Ascending aorta (tissue), 2 donors: ENCODE results near the gene DDX21. TPM values are rescaled to one million over a fixed set of nuclear protein-coding genes. Genes with fewer than 3 reads are reported as not detected.
"Not testable (repeated sequence)": the region's sequence is repeated elsewhere in the genome, so short reads cannot be mapped to it uniquely, and the experiment has no call there.

Source experiments
- DNase-seq, 2 donors: peaks; one replicate each; pipeline ENCODE4 v3.0.0-alpha.2; 2019; ENCODE audit warnings: low spot score in 2 of 2
- H3K27ac ChIP-seq, 2 donors: fragments of 200-600 bp; sonication (generic); one replicate each; pipeline ENCODE4 v1.5.1; 2016 to 2017; ENCODE audit warnings: mild to moderate bottlenecking in 1 of 2
- H3K27me3 ChIP-seq: fragments of 200-600 bp; sonication (generic); one replicate; pipeline ENCODE4 v1.5.1; 2017
- H3K36me3 ChIP-seq, 2 donors: fragments of 200-600 bp; sonication (generic); one replicate each; pipeline ENCODE4 v1.5.1; 2016
- H3K4me1 ChIP-seq, 2 donors: fragments of 200-600 bp; sonication (generic); one replicate each; pipeline ENCODE4 v1.5.1; 2016 to 2017; ENCODE audit warnings: mild to moderate bottlenecking in 1 of 2
- H3K4me3 ChIP-seq, 2 donors: fragments of 200-600 bp; sonication (generic); one replicate each; pipeline ENCODE4 v1.5.1; 2016 to 2017; ENCODE audit warnings: mild to moderate bottlenecking in 1 of 2
- H3K9me3 ChIP-seq, 2 donors: fragments of 200-600 bp; sonication (generic); one replicate each; pipeline ENCODE4 v1.5.1; 2016
- CTCF ChIP-seq, 3 experiments: fragments of 200-600 bp in 2 of 3; fragments of 450-650 bp in 1 of 3; sonication (generic) in 2 of 3; IDR thresholded peaks; one replicate each; pipeline ENCODE4 v1.5.1; 2016 to 2019; ENCODE audit warnings: antibody characterized with exemption in 3 of 3, mild to moderate bottlenecking in 1 of 3, moderate library complexity in 1 of 3
- intact Hi-C: fragments of 100-400 bp; cut with DNase I; formaldehyde crosslinking; loops from one replicate; pipeline ENCODE4 v1.15.1; 2023
- total RNA-seq: library from RNA; depleted of rRNA; stranded (reverse); fragments of >200 nt; gene quantifications from one replicate; pipeline ENCODE4 v1.1.0, GENCODE V29; 2016

Gene DDX21
- total RNA-seq, 1 donor from 2014 or later = 26.5 TPM

- H3K27ac ChIP-seq = peak overlapping the region in 1 of 2 donors; percentile 12
- intact Hi-C loops = no loop called here
- TF ChIP-seq CTCF (IDR thresholded peaks at IDR 0.05) = no peak
- no peaks in the 10 kb centered on the region for H3K27me3 ChIP-seq
- H3K9me3 ChIP-seq = no peaks in the 10 kb centered on the region
- no peak overlapping the region for H3K4me3 ChIP-seq
- peaks cover 0 to 4% of the 10 kb centered on the region in 2 donors for H3K4me1 ChIP-seq
- peaks cover 23 to 68% of the 10 kb centered on the region in 2 donors for H3K36me3 ChIP-seq
- DNase-seq = no peak
Measured at GRCh38 chr10:69009360-69009759, 53.4 kb downstream of the DDX21 start.

DNA sequence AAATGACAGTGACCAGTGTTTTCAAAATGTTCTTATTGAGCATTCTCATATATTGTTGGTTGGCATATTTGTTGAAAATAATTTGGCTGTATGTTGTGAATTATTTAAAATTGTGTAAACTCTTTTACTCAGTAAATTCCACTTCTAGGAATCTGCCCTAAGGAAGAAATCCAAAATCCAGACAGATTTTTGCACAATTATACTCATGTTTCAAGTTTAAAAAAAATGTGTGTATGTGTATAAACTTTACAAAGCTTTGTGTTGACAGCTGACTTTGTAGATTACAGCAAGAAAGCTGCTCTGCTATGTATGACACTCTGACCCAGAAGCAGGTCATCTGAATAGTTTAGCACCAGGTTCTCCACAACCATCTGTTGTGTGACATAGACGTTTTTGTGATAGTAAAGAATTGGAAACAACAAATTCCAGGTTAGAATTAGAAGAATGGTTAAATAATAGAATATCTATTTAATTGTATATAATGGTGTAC is 54.2 kb downstream of the DDX21 start:
- H3K36me3 ChIP-seq = peaks cover 28 to 75% of the 10 kb centered on the region in 2 donors
- H3K9me3 ChIP-seq = no peaks in the 10 kb centered on the region
- no peaks in the 10 kb centered on the region for H3K27me3 ChIP-seq
- no peak for DNase-seq
- intact Hi-C loops = no loop called here
- H3K27ac ChIP-seq = no peak overlapping the region
- no peak for TF ChIP-seq CTCF (IDR thresholded peaks at IDR 0.05)
- peaks cover 0 to 4% of the 10 kb centered on the region in 2 donors for H3K4me1 ChIP-seq
- H3K4me3 ChIP-seq = no peak overlapping the region

DNA sequence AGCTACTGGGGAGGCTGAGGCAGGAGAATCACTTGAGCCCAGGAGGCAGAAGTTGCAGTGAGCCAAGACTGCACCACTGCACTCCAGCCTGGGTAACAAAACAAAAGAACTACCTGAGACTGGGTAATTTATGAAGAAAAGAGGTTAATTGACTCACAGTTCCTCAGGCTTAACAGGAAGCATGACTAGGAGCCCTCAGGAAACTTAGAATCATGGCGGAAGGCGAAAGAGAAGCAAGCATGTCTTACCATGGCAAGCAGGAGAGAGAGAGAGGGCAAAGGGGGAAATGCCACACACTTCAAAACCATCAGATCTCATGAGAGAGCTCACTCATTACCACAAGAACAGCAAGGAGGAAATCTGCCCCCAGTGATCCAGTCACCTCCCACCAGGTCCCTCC is 56.8 kb downstream of the DDX21 start:
- H3K4me3 ChIP-seq, H3K9me3 ChIP-seq, H3K27ac ChIP-seq, DNase-seq, H3K27me3 ChIP-seq, H3K4me1 ChIP-seq, intact Hi-C loops: not testable (repeated sequence)
- H3K36me3 ChIP-seq = peaks cover 45 to 79% of the 10 kb centered on the region in 2 donors

DNA sequence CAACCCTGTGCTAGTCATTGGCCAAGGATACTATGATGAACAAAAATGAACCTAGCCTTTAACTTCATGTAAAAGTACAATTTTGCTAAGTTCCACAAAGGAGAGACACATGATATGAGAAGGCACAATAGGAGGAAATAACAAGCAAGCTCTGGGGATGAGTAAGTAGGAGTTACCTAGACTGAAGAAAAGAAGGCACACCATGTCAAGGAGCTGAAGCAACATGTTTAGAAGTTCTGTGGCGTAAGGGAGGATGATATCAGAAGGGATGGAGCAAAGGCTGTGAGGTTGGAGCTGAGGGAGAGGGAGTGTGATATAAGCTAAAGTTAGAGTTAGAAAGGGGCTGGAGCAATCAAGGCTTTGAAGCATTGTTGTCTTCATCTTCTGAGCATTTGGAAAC is 58.2 kb downstream of the DDX21 start:
- intact Hi-C loops = no loop called here
- no peak for DNase-seq
- H3K36me3 ChIP-seq = peaks cover 52 to 81% of the 10 kb centered on the region in 2 donors

DNA sequence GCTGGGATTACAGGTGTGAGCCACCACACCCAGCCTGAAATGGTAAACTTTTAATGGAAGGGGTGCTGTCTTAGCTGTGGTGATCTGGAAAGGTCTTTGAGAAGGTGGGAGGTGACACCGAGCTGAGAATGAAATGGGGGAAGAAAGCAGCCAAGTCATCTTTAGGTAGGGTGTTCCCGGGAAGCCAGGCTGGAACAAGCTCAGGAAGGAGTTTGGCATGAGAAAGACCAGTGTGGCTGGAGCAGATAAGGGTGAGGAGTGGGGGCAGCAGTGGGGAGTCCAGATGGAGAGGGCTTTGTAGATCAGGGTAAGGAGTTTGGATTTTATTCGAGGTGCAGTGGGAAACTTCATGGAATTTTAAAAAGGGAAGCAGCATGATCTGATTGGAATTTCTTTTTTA is 62.6 kb downstream of the DDX21 start:
- no peaks in the 10 kb centered on the region for H3K4me1 ChIP-seq
- no peaks in the 10 kb centered on the region for H3K9me3 ChIP-seq
- intact Hi-C loops = no loop called here
- H3K36me3 ChIP-seq = peaks cover 36 to 53% of the 10 kb centered on the region in 2 donors
- no peak for TF ChIP-seq CTCF (IDR thresholded peaks at IDR 0.05)
- DNase-seq = no peak
- no peaks in the 10 kb centered on the region for H3K27me3 ChIP-seq
- H3K4me3 ChIP-seq = no peak overlapping the region
- H3K27ac ChIP-seq = no peak overlapping the region

More for the DNA sequence above, 58.2 kb downstream of the DDX21 start:
- Histone ChIP-seq H3K9me3 (no peaks in the 10 kb centered on the region), H3K4me1 (peaks cover 0 to 4% of the 10 kb centered on the region in 2 donors), H3K27ac (no peak overlapping the region), H3K4me3 (no peak overlapping the region), H3K27me3 (no peaks in the 10 kb centered on the region)
- TF ChIP-seq CTCF (IDR thresholded peaks at IDR 0.05) = no peak

DNA sequence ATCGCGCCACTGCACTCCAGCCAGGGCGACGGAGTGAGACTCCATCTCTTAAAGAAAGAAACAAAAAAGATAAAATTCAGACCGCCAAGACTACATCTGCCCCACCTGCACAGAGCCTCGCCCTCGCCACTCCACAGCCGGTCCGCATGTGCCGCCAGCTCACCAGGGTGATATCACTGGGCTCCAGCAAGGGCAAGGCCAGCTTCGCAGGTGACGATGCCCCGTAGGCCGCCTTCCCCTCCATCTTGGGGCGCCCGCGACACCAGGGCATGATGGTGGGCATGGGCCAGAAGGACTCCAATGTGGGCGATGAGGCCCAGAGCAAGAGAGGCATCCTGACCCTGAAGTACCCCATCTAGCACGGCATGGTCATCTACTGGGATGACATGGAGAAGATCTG is 66.6 kb downstream of the DDX21 start:
- Histone ChIP-seq H3K9me3 (no peaks in the 10 kb centered on the region), H3K4me1 (no peaks in the 10 kb centered on the region), H3K27me3 (no peaks in the 10 kb centered on the region), H3K36me3 (peaks cover 8 to 15% of the 10 kb centered on the region in 2 donors), H3K27ac (no peak overlapping the region), H3K4me3 (no peak overlapping the region)
- no peak for DNase-seq
- TF ChIP-seq CTCF (IDR thresholded peaks at IDR 0.05) = no peak
- intact Hi-C loops = no loop called here
